GM23338 (cell line): ENCODE data around the gene OXCT1. TPM values are rescaled to one million over a fixed set of nuclear protein-coding genes. Genes with fewer than 3 reads are reported as not detected.
A peak's percentile ranks its signal among the peaks of the same experiment; 100 is the strongest.

Source experiments
- ATAC-seq: fragments of 200-7000 bp; cut with Tn5 transposase; 3 replicates; pipeline ENCODE4 v1.9.1; 2020
- DNase-seq: peaks from one replicate; pipeline ENCODE4 v3.0.0-alpha.2; 2015; ENCODE audit warnings: low spot score
- H2AFZ ChIP-seq: fragments of 200-600 bp; sonication (generic); 2 replicates; pipeline ENCODE4 v1.8.0; 2016; ENCODE audit warnings: antibody characterized with exemption, mild to moderate bottlenecking, moderate library complexity
- H3F3A ChIP-seq: fragments of 200-600 bp; sonication (generic); replicated peaks from 2 replicates; pipeline ENCODE4 v1.8.0; 2017; ENCODE audit warnings: antibody characterized with exemption, mixed run types, low read depth
- H3K27ac ChIP-seq: fragments of 200-600 bp; sonication (generic); 2 replicates; pipeline ENCODE4 v1.6.1; 2016; ENCODE audit warnings: low read depth
- H3K27me3 ChIP-seq: fragments of 200-600 bp; sonication (generic); 2 replicates; pipeline ENCODE4 v1.8.0; 2016; ENCODE audit warnings: mild to moderate bottlenecking, mixed run types, moderate library complexity; ENCODE audit not compliant: insufficient read depth
- H3K36me3 ChIP-seq: fragments of 200-600 bp; sonication (generic); 2 replicates; pipeline ENCODE4 v1.8.0; 2016; ENCODE audit warnings: mild to moderate bottlenecking; ENCODE audit not compliant: insufficient read depth
- H3K4me1 ChIP-seq: fragments of 200-600 bp; sonication (generic); 2 replicates; pipeline ENCODE4 v1.8.0; 2016; ENCODE audit warnings: mild to moderate bottlenecking, moderate library complexity; ENCODE audit not compliant: insufficient read depth
- H3K4me2 ChIP-seq: fragments of 200-600 bp; sonication (generic); 2 replicates; pipeline ENCODE4 v1.7.1; 2017; ENCODE audit warnings: mixed run types
- H3K4me3 ChIP-seq: fragments of 200-600 bp; sonication (generic); 2 replicates; pipeline ENCODE4 v1.6.1; 2016; ENCODE audit warnings: mixed run types
- H3K79me2 ChIP-seq: fragments of 200-600 bp; sonication (generic); replicated peaks from 2 replicates; pipeline ENCODE4 v1.8.0; 2017; ENCODE audit warnings: mild to moderate bottlenecking; ENCODE audit not compliant: insufficient read depth
- H3K9me2 ChIP-seq: fragments of 200-600 bp; sonication (generic); 2 replicates; pipeline ENCODE4 v1.8.0; 2017; ENCODE audit not compliant: insufficient read depth
- H4K20me1 ChIP-seq: fragments of 200-600 bp; sonication (generic); replicated peaks from 2 replicates; pipeline ENCODE4 v1.8.0; 2017; ENCODE audit warnings: mild to moderate bottlenecking; ENCODE audit not compliant: insufficient read depth
- H3K27ac Mint-ChIP-seq: 2 replicates; pipeline ENCODE4 v1.8.0; 2020; ENCODE audit warnings: inconsistent platforms, mild to moderate bottlenecking, moderate library complexity, mixed read lengths
- H3K27me3 Mint-ChIP-seq: 3 replicates; pipeline ENCODE4 v1.8.0; 2022; ENCODE audit warnings: low read depth, mild to moderate bottlenecking, moderate library complexity, mixed read lengths, inconsistent platforms; ENCODE audit not compliant: insufficient read depth, poor library complexity
- H3K36me3 Mint-ChIP-seq: 3 replicates; pipeline ENCODE4 v1.8.0; 2021; ENCODE audit warnings: low read depth, mild to moderate bottlenecking, inconsistent platforms, moderate library complexity, mixed read lengths
- H3K4me1 Mint-ChIP-seq: 3 replicates; pipeline ENCODE4 v1.8.0; 2020; ENCODE audit warnings: mild to moderate bottlenecking, inconsistent platforms, mixed read lengths
- H3K4me3 Mint-ChIP-seq: 3 replicates; pipeline ENCODE4 v1.8.0; 2021; ENCODE audit warnings: moderate library complexity, mild to moderate bottlenecking, inconsistent platforms, mixed read lengths
- H3K9me3 Mint-ChIP-seq: 3 replicates; pipeline ENCODE4 v1.8.0; 2020; ENCODE audit warnings: moderate library complexity, mild to moderate bottlenecking, inconsistent platforms, mixed read lengths
- CTCF ChIP-seq, 2 experiments: fragments of 200-600 bp in 1 of 2; sonication (generic) in 1 of 2; conservative IDR thresholded peaks; 2 replicates each; pipeline versions ENCODE4 v1.5.1 to v1.6.1; 2016 to 2017; ENCODE audit warnings: antibody characterized with exemption in 2 of 2, low read depth in 2 of 2, mild to moderate bottlenecking in 2 of 2, moderate library complexity in 1 of 2
- ETS1 ChIP-seq: IDR thresholded peaks from 2 replicates; pipeline ENCODE4 v1.6.1; 2016; ENCODE audit warnings: antibody characterized with exemption
- EZH2 ChIP-seq: fragments of 200-600 bp; sonication (generic); IDR thresholded peaks from one replicate; pipeline ENCODE4 v1.8.0; 2017; ENCODE audit warnings: antibody characterized with exemption, mild to moderate bottlenecking, low read depth; ENCODE audit not compliant: unreplicated experiment
- EZH2phosphoT487 ChIP-seq: fragments of 200-600 bp; sonication (generic); IDR thresholded peaks from one replicate; pipeline ENCODE4 v1.8.1; 2018; ENCODE audit warnings: antibody characterized with exemption; ENCODE audit not compliant: unreplicated experiment
- NANOG ChIP-seq: IDR thresholded peaks from 2 replicates; pipeline ENCODE4 v1.6.1; 2016; ENCODE audit warnings: antibody characterized with exemption, borderline replicate concordance
- REST ChIP-seq: IDR thresholded peaks from one replicate; pipeline ENCODE4 v1.6.1; 2018; ENCODE audit warnings: antibody characterized with exemption; ENCODE audit not compliant: unreplicated experiment
- ZNF331 ChIP-seq: fragments of 250-450 bp; sonication (Bioruptor Pico); IDR thresholded peaks from 2 replicates; pipeline ENCODE4 v1.5.0; 2020; ENCODE audit warnings: low read depth, mild to moderate bottlenecking, moderate library complexity
- ZNF462 ChIP-seq: fragments of 250-450 bp; sonication (Bioruptor Pico); IDR thresholded peaks from 2 replicates; pipeline ENCODE4 v1.5.0; 2020; ENCODE audit warnings: mild to moderate bottlenecking, moderate library complexity
- polyA plus RNA-seq: library from polyadenylated mRNA; unstranded; fragments of >200 nt; fragmentation: Nextera tagmentation; extraction: Ambion mirVana; gene quantifications from 2 replicates; pipeline ENCODE4 v1.2.1, GENCODE V29; 2016
- total RNA-seq: library from RNA; depleted of rRNA; stranded (reverse); fragments of >200 nt; shearing (Covaris generic); gene quantifications from 2 replicates; pipeline ENCODE4 v1.2.3, GENCODE V29; 2014

The OXCT1 gene
- total and polyA plus RNA-seq, 2 experiments from 2014 or later: 11.6 to 37.0 TPM

- H3K27ac Mint-ChIP-seq: no peak overlapping the region
- Histone ChIP-seq H3K9me2 (no peaks in the 10 kb centered on the region), H4K20me1 (peaks cover 5% of the 10 kb centered on the region), H2AFZ (no peak overlapping the region), H3K36me3 (0 out of 2 replicates have a peak, but pooled peaks cover 7% of the 10 kb centered on the region), H3K27ac (no peak overlapping the region), H3K4me1 (no peaks in the 10 kb centered on the region), H3K4me3 (no peak overlapping the region), H3K79me2 (no peaks in the 10 kb centered on the region), H3F3A (no peaks in the 10 kb centered on the region), H3K27me3 (no peaks in the 10 kb centered on the region), H3K4me2 (no peak overlapping the region)
- DNase-seq: peak; percentile 88
- peak; percentile 96 for ATAC-seq
- TF ChIP-seq CTCF (conservative IDR thresholded peaks at IDR 0.05; ENCODE audit: low read depth in 2 of 2) (peak; percentile 82 to 85), EZH2phosphoT487 (no peak), EZH2 (no peak), ZNF331 (no peak)
- no peak overlapping the region for H3K4me3 Mint-ChIP-seq
- H3K27me3 Mint-ChIP-seq: no peaks in the 10 kb centered on the region
- no peaks in the 10 kb centered on the region for H3K9me3 Mint-ChIP-seq
- H3K4me1 Mint-ChIP-seq: no peaks in the 10 kb centered on the region
- H3K36me3 Mint-ChIP-seq: peaks cover 21% of the 10 kb centered on the region
Measured at GRCh38 chr5:41856644-41857491, 13.4 kb downstream of the OXCT1 start.

- H3K4me3 Mint-ChIP-seq: no peak overlapping the region
- Histone ChIP-seq H3K4me3 (no peak overlapping the region), H3K4me2 (no peak overlapping the region), H3K79me2 (no peaks in the 10 kb centered on the region), H3K9me2 (no peaks in the 10 kb centered on the region), H3F3A (no peaks in the 10 kb centered on the region), H3K27me3 (no peaks in the 10 kb centered on the region), H2AFZ (no peak overlapping the region), H3K4me1 (no peaks in the 10 kb centered on the region), H4K20me1 (no peaks in the 10 kb centered on the region; the same call in 1 of the 2 replicates), H3K27ac (no peak overlapping the region), H3K36me3 (peaks cover 13% of the 10 kb centered on the region)
- H3K9me3 Mint-ChIP-seq: peaks cover 3% of the 10 kb centered on the region; the same call in 2 of the 3 replicates
- H3K36me3 Mint-ChIP-seq: peaks cover 41% of the 10 kb centered on the region
- no peaks in the 10 kb centered on the region for H3K4me1 Mint-ChIP-seq
- DNase-seq: no peak
- no peak for ATAC-seq
- H3K27me3 Mint-ChIP-seq: no peaks in the 10 kb centered on the region
- H3K27ac Mint-ChIP-seq: no peak overlapping the region
- no peak for TF ChIP-seq ZNF462 (CRISPR knock-in tag)
- TF ChIP-seq REST: no peak
- no peak for TF ChIP-seq ETS1
- TF ChIP-seq NANOG: no peak
Measured at GRCh38 chr5:41852293-41852692, 17.9 kb downstream of the OXCT1 start.
